Smooth muscle cell (in vitro differentiated cells): ENCODE measurements around the gene PLPPR2. TPM values are rescaled to one million over a fixed set of nuclear protein-coding genes. Genes with fewer than 3 reads are reported as not detected.

ENCODE experiments used
- DNase-seq: peaks from one replicate; lab custom pipeline; 2025; ENCODE audit not compliant: unreplicated experiment; lab: John Stamatoyannopoulos, UW
- H2AFZ ChIP-seq: fragments of 200-600 bp; sonication (generic); 2 replicates; pipeline ENCODE4 v1.6.0; 2016; ENCODE audit warnings: antibody characterized with exemption, low read depth, mild to moderate bottlenecking
- H3F3A ChIP-seq: fragments of 200-600 bp; sonication (generic); 2 replicates; pipeline ENCODE4 v1.6.0; 2017; ENCODE audit warnings: antibody characterized with exemption, low read depth
- H3K27ac ChIP-seq: fragments of 200-600 bp; sonication (generic); 2 replicates; pipeline ENCODE4 v1.5.1; 2016; ENCODE audit warnings: low read depth, mild to moderate bottlenecking
- H3K27me3 ChIP-seq: fragments of 200-600 bp; sonication (generic); 2 replicates; pipeline ENCODE4 v1.6.1; 2016; ENCODE audit warnings: low read depth, mild to moderate bottlenecking
- H3K36me3 ChIP-seq: fragments of 200-600 bp; sonication (generic); 2 replicates; pipeline ENCODE4 v1.5.1; 2016; ENCODE audit warnings: low read depth
- H3K4me1 ChIP-seq: fragments of 200-600 bp; sonication (generic); 2 replicates; pipeline ENCODE4 v1.5.1; 2016; ENCODE audit warnings: low read depth
- H3K4me2 ChIP-seq: fragments of 200-600 bp; sonication (generic); 2 replicates; pipeline ENCODE4 v1.6.0; 2016; ENCODE audit warnings: mild to moderate bottlenecking
- H3K4me3 ChIP-seq: fragments of 200-600 bp; sonication (generic); 2 replicates; pipeline ENCODE4 v1.5.1; 2016; ENCODE audit warnings: mild to moderate bottlenecking
- H3K79me2 ChIP-seq: fragments of 200-600 bp; sonication (generic); 2 replicates; pipeline ENCODE4 v1.6.0; 2016; ENCODE audit warnings: low read depth, mild to moderate bottlenecking
- H3K9ac ChIP-seq: fragments of 200-600 bp; sonication (generic); 2 replicates; pipeline ENCODE4 v1.6.0; 2016; ENCODE audit warnings: low read depth
- H3K9me3 ChIP-seq: fragments of 200-600 bp; sonication (generic); replicated peaks from 2 replicates; pipeline ENCODE4 v1.5.1; 2016; ENCODE audit warnings: low read depth
- H4K20me1 ChIP-seq: fragments of 200-600 bp; sonication (generic); 2 replicates; pipeline ENCODE4 v1.6.0; 2016; ENCODE audit warnings: low read depth
- WGBS: methylation state at CpG from one replicate; pipeline ENCODE4 v1.1.7; 2016; ENCODE audit warnings: low lambda C conversion rate; 5-methylcytosine and 5-hydroxymethylcytosine counted together
- polyA plus RNA-seq: library from polyadenylated mRNA; unstranded; fragments of >200 nt; fragmentation: Nextera tagmentation; extraction: Ambion mirVana; gene quantifications from 2 replicates; pipeline ENCODE4 v1.2.1, GENCODE V29; 2016
- small RNA-seq: library from RNA; depleted of rRNA; stranded (forward); fragments of <200 nt; gene quantifications from one replicate; pipeline ENCODE3, GENCODE V24; 2014
- total RNA-seq: library from RNA; depleted of rRNA; stranded (reverse); fragments of >200 nt; gene quantifications from 2 replicates; pipeline ENCODE4 v1.2.3, GENCODE V29; 2014
- TF ChIP-seq, protein P1 (sequence below): fragments of 200-600 bp; sonication (generic); IDR thresholded peaks from 2 replicates; pipeline ENCODE4 v1.5.1; 2017; ENCODE audit warnings: borderline replicate concordance, mild to moderate bottlenecking, antibody characterized with exemption; ENCODE audit not compliant: insufficient read depth, poor library complexity, severe bottlenecking

PLPPR2 gene
- total and polyA plus RNA-seq, 2 experiments from 2014 or later, result 21.4 to 67.1 TPM

DNA sequence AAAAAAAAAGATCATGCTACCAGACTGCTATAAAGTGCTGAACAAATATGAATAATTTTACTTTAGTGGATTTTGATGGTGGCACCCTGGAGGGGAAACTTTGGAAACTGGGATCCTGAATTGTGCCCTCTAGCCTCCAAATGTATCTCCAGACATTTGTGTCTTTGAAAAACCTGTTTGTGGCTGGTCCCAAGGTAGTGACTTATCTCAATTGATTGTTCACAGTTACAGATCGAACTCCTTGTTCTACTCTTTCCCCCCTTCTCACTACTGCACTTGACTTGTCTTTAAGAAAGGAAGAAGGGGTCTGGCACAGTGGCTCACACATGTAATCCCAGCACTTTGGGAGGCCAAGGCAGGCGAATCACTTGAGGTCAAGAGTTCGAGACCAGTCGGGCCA lies 53.4 kb downstream of the PLPPR2 start:
- H3K4me2 ChIP-seq, result no peak overlapping the region
- no peak overlapping the region for H3K4me3 ChIP-seq
- no peak overlapping the region for H3K27ac ChIP-seq
- no peaks in the 10 kb centered on the region for H3K79me2 ChIP-seq
- H4K20me1 ChIP-seq, result no peaks in the 10 kb centered on the region
- no peaks in the 10 kb centered on the region for H3F3A ChIP-seq
- TF ChIP-seq, protein P1, sequence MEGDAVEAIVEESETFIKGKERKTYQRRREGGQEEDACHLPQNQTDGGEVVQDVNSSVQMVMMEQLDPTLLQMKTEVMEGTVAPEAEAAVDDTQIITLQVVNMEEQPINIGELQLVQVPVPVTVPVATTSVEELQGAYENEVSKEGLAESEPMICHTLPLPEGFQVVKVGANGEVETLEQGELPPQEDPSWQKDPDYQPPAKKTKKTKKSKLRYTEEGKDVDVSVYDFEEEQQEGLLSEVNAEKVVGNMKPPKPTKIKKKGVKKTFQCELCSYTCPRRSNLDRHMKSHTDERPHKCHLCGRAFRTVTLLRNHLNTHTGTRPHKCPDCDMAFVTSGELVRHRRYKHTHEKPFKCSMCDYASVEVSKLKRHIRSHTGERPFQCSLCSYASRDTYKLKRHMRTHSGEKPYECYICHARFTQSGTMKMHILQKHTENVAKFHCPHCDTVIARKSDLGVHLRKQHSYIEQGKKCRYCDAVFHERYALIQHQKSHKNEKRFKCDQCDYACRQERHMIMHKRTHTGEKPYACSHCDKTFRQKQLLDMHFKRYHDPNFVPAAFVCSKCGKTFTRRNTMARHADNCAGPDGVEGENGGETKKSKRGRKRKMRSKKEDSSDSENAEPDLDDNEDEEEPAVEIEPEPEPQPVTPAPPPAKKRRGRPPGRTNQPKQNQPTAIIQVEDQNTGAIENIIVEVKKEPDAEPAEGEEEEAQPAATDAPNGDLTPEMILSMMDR, result no peak
- H2AFZ ChIP-seq, result no peak overlapping the region
- no peak overlapping the region for H3K9ac ChIP-seq
- H3K27me3 ChIP-seq, result no peaks in the 10 kb centered on the region
- no peaks in the 10 kb centered on the region for H3K9me3 ChIP-seq
- no peak for DNase-seq
- H3K36me3 ChIP-seq, result no peaks in the 10 kb centered on the region
- 97% methylated on average over 4 of the region's 4 CpGs for WGBS
- no peaks in the 10 kb centered on the region for H3K4me1 ChIP-seq

DNA sequence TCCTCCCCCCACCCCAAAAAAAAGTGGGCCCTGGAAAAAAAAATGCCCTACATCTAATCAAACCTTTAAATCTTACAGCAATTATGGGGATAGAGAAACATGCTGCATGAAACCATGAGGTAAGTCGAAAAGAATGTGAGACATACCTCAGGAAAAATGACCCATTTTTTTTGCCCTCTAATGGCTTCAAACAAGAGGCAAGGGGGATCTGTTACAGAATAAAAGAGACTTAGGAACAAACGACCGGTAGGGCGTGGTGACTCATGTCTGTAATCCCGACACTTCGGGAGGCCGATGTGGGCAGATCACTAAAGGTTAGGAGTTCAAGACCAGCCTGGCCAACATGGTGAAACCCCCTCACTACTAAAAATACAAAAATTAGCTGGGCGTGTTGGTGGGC lies 55.5 kb downstream of the PLPPR2 start:
- H3K27ac ChIP-seq, result no peak overlapping the region
- no peak for DNase-seq
- no peak overlapping the region for H3K9ac ChIP-seq
- H3K36me3 ChIP-seq, result no peaks in the 10 kb centered on the region
- WGBS, result 48% methylated on average over 8 of the region's 8 CpGs
- no peak overlapping the region for H3K4me2 ChIP-seq
- no peaks in the 10 kb centered on the region for H3K27me3 ChIP-seq
- H3F3A ChIP-seq, result no peaks in the 10 kb centered on the region
- TF ChIP-seq, protein P1, result no peak
- H2AFZ ChIP-seq, result no peak overlapping the region
- H3K79me2 ChIP-seq, result no peaks in the 10 kb centered on the region
- H3K9me3 ChIP-seq, result no peaks in the 10 kb centered on the region
- H3K4me3 ChIP-seq, result no peak overlapping the region
- H4K20me1 ChIP-seq, result no peaks in the 10 kb centered on the region
- H3K4me1 ChIP-seq, result no peaks in the 10 kb centered on the region

DNA sequence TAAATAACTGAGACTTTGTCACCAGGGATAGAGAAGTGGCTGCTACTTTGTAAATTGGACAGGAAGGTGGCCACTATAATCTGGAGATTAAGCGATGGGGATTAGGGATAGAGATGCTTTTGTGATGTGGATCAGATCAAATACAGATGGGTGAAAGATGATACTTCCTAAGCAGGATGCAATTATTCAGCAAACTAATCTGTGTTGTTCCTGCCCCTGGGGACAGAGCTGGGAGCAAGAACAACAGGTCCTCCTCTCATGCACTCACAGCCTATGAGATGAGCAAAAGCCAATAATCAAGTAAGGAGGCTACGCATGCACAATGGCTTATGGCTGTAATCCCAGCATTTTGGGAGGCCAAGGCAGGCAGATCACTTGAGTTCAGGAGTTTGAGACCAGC lies 59.3 kb downstream of the PLPPR2 start:
- Histone ChIP-seq H3K9me3 (no peaks in the 10 kb centered on the region), H4K20me1 (no peaks in the 10 kb centered on the region), H3K27me3 (peaks cover 9% of the 10 kb centered on the region), H3K4me2 (no peak overlapping the region), H3F3A (no peaks in the 10 kb centered on the region), H3K4me3 (no peak overlapping the region), H3K27ac (no peak overlapping the region), H3K4me1 (peaks cover 4% of the 10 kb centered on the region), H3K36me3 (no peaks in the 10 kb centered on the region), H3K79me2 (no peaks in the 10 kb centered on the region), H2AFZ (no peak overlapping the region), H3K9ac (no peak overlapping the region)
- no peak for DNase-seq
- 100% methylated on average over 2 of the region's 2 CpGs for WGBS
- TF ChIP-seq, protein P1, result no peak

Small RNAs within 50 kb of the gene (small RNA-seq; reads per million reads assigned to genes)
- not detected for gene RF00019

Other genes with a start within 250 kb of the PLPPR2 start
- gene SPC24, start 199.7 kb upstream of the PLPPR2 start, total RNA-seq, result 7.6 and 10.1 TPM in 2 replicates
- 6.1 and 9.7 TPM in 2 replicates for gene SPC24, start 199.7 kb upstream of the PLPPR2 start, polyA plus RNA-seq
- gene KANK2, start 157.9 kb upstream of the PLPPR2 start, total RNA-seq, result 28.1 and 44.1 TPM in 2 replicates
- 31.9 and 32.0 TPM in 2 replicates for gene KANK2, start 157.9 kb upstream of the PLPPR2 start, polyA plus RNA-seq
- gene ANGPTL8, start 115.8 kb upstream of the PLPPR2 start, total RNA-seq, result 0.54 TPM in 1 of 2 replicates, not detected in the other
- gene ANGPTL8, start 115.8 kb upstream of the PLPPR2 start, polyA plus RNA-seq, result 0.48 and 0.80 TPM in 2 replicates
- gene DOCK6, start 92.9 kb upstream of the PLPPR2 start, total RNA-seq, result 13.8 and 15.3 TPM in 2 replicates
- gene DOCK6, start 92.9 kb upstream of the PLPPR2 start, polyA plus RNA-seq, result 14.8 and 28.7 TPM in 2 replicates
- gene TSPAN16, start 59.3 kb upstream of the PLPPR2 start, total RNA-seq, result not detected in 2 replicates
- not detected in 2 replicates for gene TSPAN16, start 59.3 kb upstream of the PLPPR2 start, polyA plus RNA-seq
- 11.0 and 11.9 TPM in 2 replicates for gene RAB3D, start 15.8 kb upstream of the PLPPR2 start, total RNA-seq
- 6.2 and 7.3 TPM in 2 replicates for gene RAB3D, start 15.8 kb upstream of the PLPPR2 start, polyA plus RNA-seq
- gene TMEM205, start 9.2 kb upstream of the PLPPR2 start, total RNA-seq, result 162 and 163 TPM in 2 replicates
- 118 and 119 TPM in 2 replicates for gene TMEM205, start 9.2 kb upstream of the PLPPR2 start, polyA plus RNA-seq
- 17.0 and 29.4 TPM in 2 replicates for gene CCDC159, start 8.9 kb upstream of the PLPPR2 start, total RNA-seq
- 8.7 and 9.8 TPM in 2 replicates for gene CCDC159, start 8.9 kb upstream of the PLPPR2 start, polyA plus RNA-seq
- gene SWSAP1, start 19.2 kb downstream of the PLPPR2 start, total RNA-seq, result 0.99 and 1.3 TPM in 2 replicates
- gene SWSAP1, start 19.2 kb downstream of the PLPPR2 start, polyA plus RNA-seq, result 2.7 and 2.8 TPM in 2 replicates
- gene EPOR, start 28.9 kb downstream of the PLPPR2 start, total RNA-seq, result 9.9 and 11.3 TPM in 2 replicates
- 24.9 and 27.4 TPM in 2 replicates for gene EPOR, start 28.9 kb downstream of the PLPPR2 start, polyA plus RNA-seq
- gene RGL3, start 63.9 kb downstream of the PLPPR2 start, total RNA-seq, result 5.5 and 9.6 TPM in 2 replicates
- 6.6 and 39.0 TPM in 2 replicates for gene RGL3, start 63.9 kb downstream of the PLPPR2 start, polyA plus RNA-seq
- gene ODAD3, start 79.7 kb downstream of the PLPPR2 start, total RNA-seq, result 1.0 TPM in 1 of 2 replicates, not detected in the other
- gene ODAD3, start 79.7 kb downstream of the PLPPR2 start, polyA plus RNA-seq, result 3.8 and 5.1 TPM in 2 replicates
- gene PRKCSH, start 80.2 kb downstream of the PLPPR2 start, total RNA-seq, result 25.9 and 47.4 TPM in 2 replicates
- 165 and 169 TPM in 2 replicates for gene PRKCSH, start 80.2 kb downstream of the PLPPR2 start, polyA plus RNA-seq
- gene ELAVL3, start 125.6 kb downstream of the PLPPR2 start, total RNA-seq, result not detected in 2 replicates
- not detected in 2 replicates for gene ELAVL3, start 125.6 kb downstream of the PLPPR2 start, polyA plus RNA-seq
- 2.2 and 2.9 TPM in 2 replicates for gene ZNF653, start 150.4 kb downstream of the PLPPR2 start, total RNA-seq
- gene ZNF653, start 150.4 kb downstream of the PLPPR2 start, polyA plus RNA-seq, result 5.5 and 10.8 TPM in 2 replicates
- gene ECSIT, start 173.7 kb downstream of the PLPPR2 start, total RNA-seq, result 20.7 and 21.1 TPM in 2 replicates
- gene ECSIT, start 173.7 kb downstream of the PLPPR2 start, polyA plus RNA-seq, result 32.1 and 34.1 TPM in 2 replicates
- gene CNN1, start 183.4 kb downstream of the PLPPR2 start, total RNA-seq, result 72.8 and 77.8 TPM in 2 replicates
- 99.5 and 125 TPM in 2 replicates for gene CNN1, start 183.4 kb downstream of the PLPPR2 start, polyA plus RNA-seq
- 18.6 and 20.3 TPM in 2 replicates for gene ELOF1, start 203.8 kb downstream of the PLPPR2 start, total RNA-seq
- gene ELOF1, start 203.8 kb downstream of the PLPPR2 start, polyA plus RNA-seq, result 71.4 and 74.8 TPM in 2 replicates
- gene ACP5, start 222.2 kb downstream of the PLPPR2 start, total RNA-seq, result 1.9 and 19.8 TPM in 2 replicates
- 0.89 and 1.9 TPM in 2 replicates for gene ACP5, start 222.2 kb downstream of the PLPPR2 start, polyA plus RNA-seq
- gene ZNF627, start 242.1 kb downstream of the PLPPR2 start, total RNA-seq, result 24.1 and 26.9 TPM in 2 replicates
- 10.6 and 11.7 TPM in 2 replicates for gene ZNF627, start 242.1 kb downstream of the PLPPR2 start, polyA plus RNA-seq